GM18508 (cell line): ENCODE measurements around the gene PITPNM3.
"Not testable (repeated sequence)": the region's sequence is repeated elsewhere in the genome, so short reads cannot be mapped to it uniquely, and the experiment has no call there.

Experiments
- ATAC-seq: cut with Tn5 transposase; IDR thresholded peaks from one replicate; pipeline ENCODE4 v1.9.1; 2021; ENCODE audit warnings: moderate number of reproducible peaks; ENCODE audit not compliant: insufficient read depth, unreplicated experiment

Gene PITPNM3

DNA sequence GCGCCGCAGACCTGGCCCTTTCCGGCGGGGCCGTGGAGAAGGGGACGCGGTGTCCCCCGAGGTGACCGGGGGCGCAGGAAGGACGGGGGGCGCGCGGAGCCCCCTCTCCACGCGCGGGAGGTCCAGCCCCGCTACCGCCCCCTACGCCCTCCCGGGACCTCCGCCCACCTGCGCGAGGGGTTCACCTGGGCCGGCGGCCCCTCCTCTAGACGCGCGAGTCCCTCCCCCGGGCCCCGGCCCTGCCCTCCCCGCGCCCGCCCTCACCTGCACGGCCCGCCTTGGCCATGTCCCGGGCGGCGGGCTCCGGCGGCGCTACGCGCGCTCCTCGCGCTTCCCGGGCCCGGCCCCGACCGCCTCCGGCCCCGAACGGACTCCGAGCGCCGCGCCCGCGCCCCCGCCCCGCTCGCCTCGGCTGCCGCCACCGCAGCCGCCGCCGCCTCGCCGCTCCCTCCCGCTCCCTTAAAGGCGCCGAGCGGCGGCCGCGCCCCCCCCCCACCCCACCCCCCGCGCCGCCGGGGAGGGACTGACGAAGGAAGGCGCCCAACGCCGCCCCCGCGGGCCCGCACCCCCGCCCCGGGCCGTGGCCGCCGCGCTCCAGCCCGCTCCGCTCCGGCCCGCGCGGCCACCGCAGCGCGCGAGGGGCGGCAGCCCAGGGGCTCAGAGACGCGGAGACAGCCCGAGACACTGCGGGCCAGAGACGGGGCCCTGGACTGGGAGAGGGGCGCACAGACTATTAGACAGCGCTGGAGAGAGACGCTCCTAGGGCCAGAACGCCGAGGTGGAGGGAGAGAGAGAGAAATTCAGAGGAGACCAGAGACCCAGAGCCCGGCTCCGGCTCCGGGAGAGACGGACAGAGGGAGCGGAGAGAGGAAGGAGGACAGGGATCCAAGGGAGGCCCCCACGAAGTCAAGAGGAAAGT is at the start of gene PITPNM3:
Gene PITPNM3, minus strand, starts transcription at position 435 of the 919 bp plus-strand sequence. Its CDS starts 149 bp downstream, at position 286.
- ATAC-seq: no peak

DNA sequence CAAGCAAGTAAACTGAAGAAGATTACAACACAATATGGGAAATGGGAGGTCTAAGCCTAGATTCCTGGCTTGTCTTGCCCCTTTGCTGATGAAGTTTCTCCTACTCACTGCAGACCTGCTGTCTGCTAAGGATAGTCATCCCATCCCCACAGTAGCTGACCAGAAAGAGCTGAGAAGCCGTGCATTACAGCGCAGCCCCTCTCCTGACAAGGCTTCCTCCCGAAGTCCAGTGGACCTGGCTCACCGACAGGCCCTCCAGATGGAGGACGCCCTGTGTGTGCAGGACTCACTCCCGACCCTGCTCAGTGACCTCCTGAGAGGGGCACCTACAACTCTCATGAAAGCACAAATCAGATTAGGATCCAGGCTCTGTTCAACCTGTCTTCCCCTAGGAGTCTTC is 48.8 kb upstream of the PITPNM3 start:
- ATAC-seq: no peak

DNA sequence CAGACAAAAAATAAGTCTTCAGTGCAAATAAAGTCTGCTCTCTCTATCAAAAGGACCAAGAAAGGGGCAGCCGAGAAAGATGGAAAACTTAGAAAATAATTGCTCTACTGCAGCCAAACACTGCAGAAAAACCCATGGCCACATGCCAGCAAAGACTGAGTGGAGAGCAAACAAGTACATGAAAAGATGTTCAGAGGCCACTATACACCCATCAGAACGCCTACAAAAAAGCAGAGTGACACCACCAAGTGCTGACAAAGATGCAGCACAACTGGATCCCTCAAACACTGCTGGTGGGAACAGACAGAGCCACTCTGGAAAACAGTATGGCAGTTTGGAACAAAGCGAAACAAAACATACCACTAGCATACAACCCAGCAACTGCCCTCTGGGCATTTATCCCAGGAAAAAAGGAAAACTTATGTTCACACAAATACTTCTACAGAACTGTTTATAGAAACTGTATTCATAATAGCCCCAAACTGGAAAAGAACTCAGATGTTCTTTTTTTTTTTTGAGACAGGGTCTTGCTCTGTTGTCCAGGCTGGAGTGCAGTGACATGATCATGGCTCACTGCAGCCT is 47.5 kb upstream of the PITPNM3 start:
- ATAC-seq: no peak

- no peak for ATAC-seq
These were observed 45.8 kb upstream of the PITPNM3 start for GRCh38 chr17:6602141-6602540.

DNA sequence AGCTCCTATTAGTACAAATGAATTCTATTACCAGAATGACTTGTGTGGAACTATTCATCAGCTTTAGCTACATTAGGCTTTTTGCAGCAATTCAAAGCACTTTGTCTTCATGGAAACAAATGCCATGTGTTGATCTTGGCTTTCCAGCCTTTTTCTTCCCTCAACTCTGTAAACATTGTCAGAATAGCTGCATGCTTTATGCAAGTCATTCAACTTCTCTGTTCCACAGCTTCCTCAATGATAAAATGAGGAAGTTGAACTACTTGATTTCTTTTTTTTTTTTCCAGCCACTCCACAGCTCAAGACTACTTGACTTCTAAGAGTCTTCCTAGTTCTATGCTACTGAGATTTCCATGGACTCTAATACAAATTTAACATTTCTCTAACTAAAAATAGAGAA is 43.0 kb upstream of the PITPNM3 start:
- ATAC-seq: no peak

GRCh38 chr17:6597727-6598126 is 41.4 kb upstream of the PITPNM3 start:
- ATAC-seq: no peak

DNA sequence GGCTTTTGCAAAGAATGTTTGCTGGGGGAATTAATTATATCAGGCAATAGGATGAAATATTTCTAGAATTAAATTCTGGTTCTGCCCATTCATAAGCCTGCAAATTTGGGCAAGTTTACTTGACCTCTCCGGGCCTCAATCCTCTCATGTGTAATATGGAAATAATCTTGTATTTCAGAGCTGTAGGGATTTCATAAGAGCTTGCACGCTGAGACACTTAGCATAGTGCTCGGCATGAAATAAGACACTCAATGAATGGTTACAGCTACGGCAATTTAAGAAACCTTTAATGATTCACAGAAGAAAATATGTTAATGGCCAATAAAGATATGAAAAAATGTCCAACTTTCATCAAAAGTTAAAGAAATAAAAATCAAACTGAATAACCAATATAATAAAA is 40.6 kb upstream of the PITPNM3 start:
- ATAC-seq: no peak

GRCh38 chr17:6596511-6596910 is 40.2 kb upstream of the PITPNM3 start:
- ATAC-seq: no peak

GRCh38 chr17:6596081-6596480 is 39.7 kb upstream of the PITPNM3 start:
- ATAC-seq: no peak

DNA sequence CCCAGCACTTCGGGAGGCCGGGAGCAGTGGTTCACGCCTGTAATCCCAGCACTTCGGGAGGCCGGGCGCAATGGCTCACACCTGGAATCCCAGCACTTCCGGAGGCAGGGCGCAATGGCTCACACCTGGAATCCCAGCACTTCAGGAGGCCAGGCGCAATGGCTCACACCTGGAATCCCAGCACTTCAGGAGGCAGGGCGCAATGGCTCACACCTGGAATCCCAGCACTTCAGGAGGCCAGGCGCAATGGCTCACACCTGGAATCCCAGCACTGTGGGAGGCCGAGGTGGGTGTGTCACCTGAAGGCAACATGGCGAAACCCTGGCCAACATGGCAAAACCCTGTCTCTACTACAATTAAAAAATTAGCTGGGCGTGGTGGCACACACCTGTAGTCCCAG is 37.0 kb upstream of the PITPNM3 start:
- ATAC-seq: not testable (repeated sequence)

DNA sequence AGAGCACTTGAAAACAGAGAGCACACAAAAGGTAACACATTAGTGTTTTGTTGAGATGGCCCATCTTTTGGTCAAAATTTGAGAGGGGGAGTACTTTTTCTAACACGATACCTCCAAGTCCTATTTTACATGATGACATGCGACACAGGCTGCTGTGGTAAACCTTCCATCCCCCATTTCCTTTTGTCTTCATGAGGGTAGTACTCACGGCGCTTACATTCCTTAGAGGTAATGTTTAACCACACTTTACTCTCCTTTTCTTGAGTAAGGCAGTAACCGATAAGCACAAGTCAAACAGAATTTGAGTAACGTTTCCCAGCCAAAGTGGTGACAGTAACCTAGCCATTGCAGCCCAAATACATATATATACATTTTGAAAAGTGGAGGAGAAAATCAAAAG is 35.8 kb upstream of the PITPNM3 start:
- ATAC-seq: no peak

GRCh38 chr17:6591599-6592158 is 35.3 kb upstream of the PITPNM3 start:
- no peak for ATAC-seq

GRCh38 chr17:6589266-6589946 is 33.1 kb upstream of the PITPNM3 start:
- ATAC-seq: no peak

- ATAC-seq: no peak
These were observed 31.8 kb upstream of the PITPNM3 start for GRCh38 chr17:6588165-6588564.

DNA sequence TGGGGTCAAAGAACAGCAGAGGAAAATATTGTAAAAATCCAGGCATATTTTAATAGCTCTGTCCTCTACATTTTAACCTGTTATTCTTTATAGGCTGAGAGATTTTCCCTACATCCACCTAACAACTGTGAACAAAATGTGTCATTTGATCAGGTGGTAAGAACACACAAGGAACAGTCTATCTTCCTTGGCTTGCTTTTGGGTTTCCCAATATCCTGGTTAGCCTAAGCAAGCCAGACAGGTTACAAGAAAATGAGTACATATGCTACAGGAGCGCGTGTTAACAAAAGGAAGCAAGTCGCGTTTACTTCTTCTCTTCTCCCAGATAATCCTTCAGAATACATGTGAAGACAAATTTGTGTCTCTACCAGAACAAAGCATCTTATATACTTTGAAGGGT is 31.0 kb upstream of the PITPNM3 start:
- ATAC-seq: no peak

DNA sequence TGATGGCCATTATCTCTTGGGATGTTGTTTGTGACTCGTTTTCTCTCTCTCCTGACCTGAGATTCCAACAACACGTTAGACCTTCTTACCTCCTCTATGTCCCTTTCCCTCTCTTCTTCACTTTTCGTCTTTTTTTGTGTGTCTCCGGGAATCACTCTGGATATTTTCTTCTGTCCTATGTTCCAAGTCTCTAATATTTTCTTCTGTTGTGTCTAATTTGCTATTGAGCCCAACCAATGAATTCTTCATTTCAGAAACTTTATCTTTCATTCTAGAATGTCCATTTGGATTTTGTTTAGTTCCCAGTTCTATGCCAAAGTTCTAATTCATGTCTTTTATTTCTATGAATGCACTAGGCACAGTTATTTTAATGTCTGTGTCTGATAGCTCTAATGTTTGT is 27.1 kb upstream of the PITPNM3 start:
- no peak for ATAC-seq

GRCh38 chr17:6580625-6581024 is 24.3 kb upstream of the PITPNM3 start:
- ATAC-seq: no peak

- ATAC-seq: no peak
These were observed 22.1 kb upstream of the PITPNM3 start for GRCh38 chr17:6578491-6578890.

DNA sequence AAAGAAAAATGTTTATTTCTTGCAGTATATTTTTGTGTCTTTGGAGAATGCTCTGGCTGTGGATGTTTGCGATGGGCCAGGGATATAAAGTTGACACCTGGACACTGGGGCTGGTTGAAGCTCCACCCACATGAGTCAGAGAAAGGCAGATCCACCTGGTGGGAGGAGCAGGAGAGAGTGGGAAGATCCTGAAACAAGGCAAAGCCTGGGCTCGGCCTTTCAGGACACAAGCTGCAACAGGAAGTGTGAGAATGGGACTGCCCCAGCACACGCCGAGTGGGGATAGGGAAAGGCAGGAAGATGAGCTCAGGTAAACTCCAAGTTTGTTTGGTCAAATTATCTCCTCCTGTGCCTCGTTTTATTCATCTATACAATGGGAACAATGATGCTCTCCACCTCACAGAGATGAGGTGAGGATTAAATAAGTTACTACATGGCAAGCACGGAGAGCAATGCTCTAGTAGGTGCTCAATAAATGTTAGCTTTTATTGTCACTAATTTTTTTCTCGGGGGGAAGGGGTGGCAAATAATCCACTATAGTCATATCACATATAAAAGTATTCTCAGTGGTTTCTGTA is 21.4 kb upstream of the PITPNM3 start:
- no peak for ATAC-seq

DNA sequence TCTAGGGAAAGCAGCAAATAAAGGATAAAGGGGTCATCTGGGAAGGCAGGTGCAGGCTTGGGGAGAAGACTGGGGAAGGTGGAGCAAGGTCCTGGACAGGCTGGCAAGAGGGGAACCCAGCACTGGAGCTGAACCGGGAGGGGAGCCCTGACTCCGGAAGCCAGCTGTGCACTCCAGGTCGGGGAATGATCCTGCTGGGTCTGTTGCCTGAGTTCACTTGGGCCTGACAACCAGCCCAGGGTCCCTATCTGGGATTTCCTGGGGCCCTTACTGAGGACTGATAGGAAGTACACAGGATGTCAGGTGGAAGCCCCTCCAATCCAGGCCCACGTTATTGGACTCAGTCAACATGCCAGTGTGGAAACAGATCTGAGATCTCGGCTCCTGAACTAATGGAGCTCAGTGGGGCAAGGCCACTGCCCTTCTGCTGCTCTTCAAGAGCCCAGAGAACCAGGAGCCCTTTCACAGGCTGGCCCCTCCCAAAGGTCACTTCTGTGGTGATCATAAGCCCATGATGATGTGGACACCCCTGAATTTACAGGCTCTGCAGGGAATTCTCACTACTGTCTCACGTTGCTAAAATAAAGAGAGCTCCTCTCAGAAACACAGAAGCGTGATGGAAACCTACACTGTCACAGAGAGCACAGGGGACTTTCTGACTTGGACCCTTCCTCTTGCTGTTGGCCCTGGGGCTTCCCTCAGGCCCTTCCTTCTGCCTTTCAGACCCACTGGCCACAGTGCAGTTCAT is 19.9 kb upstream of the PITPNM3 start:
- ATAC-seq: no peak
